ENCODE results near the gene C1orf52. TPM values are rescaled to one million over a fixed set of nuclear protein-coding genes. Genes with fewer than 3 reads are reported as not detected.
"Not testable (repeated sequence)": the region's sequence is repeated elsewhere in the genome, so short reads cannot be mapped to it uniquely, and the experiment has no call there.

C1orf52 gene
- total RNA-seq, 1 donor from 2014 or later, result 17.8 TPM

DNA sequence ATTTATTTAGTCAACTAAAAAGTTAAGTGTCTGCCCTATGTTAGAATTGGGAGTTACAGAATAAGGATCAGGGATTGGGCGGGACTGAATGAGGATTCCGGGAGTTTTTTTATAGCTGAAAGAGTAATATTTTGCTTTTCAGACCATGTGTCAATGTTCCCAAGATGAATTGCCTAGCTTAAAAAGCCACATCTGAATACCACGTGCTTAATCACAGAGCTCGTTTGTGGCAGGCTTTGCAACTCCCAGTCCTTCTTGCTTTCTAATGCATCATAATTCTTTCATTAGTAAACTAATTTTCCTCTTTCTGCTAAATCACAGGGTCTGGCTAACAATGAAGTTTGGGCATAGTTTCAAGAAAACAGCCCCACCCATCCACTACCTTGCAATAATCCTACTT, 21.2 kb upstream of the C1orf52 start:
- ATAC-seq (ENCODE audit: poor library complexity), result no peak
- intact Hi-C loops (cut with DNase I), result no loop called here
- no peak for DNase-seq

DNA sequence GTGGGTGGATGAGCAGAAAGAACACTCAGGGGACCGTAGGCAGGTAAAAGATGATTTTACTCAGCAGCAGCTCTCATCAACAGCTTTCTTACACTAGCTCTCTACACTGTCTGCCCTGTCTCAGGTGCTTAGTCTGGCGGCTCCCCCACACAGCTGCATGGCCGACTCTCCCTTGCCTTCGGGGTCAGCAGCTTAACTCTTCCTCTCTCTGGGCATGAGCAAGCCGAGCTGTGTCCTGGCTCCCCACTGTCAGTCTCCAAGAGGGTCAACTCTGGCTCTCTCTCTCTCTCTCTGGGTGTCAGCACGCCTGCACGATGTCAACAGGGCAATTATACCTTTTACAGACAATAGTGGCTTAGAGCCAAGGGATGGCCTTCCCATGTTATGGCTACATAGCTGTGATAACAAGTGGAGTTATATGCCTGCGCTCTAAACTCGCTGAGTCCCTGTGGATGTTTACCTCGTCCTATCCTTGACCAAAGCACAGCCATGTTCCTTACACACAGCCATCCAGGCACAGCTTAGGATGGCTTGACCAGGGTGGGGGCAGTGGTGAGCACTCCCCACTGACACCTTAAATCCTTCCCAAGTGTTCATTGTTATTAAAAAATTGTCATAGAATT, 20.1 kb upstream of the C1orf52 start:
- ATAC-seq (ENCODE audit: poor library complexity), result no peak
- DNase-seq, result no peak
- intact Hi-C loops (cut with DNase I), result no loop called here

DNA sequence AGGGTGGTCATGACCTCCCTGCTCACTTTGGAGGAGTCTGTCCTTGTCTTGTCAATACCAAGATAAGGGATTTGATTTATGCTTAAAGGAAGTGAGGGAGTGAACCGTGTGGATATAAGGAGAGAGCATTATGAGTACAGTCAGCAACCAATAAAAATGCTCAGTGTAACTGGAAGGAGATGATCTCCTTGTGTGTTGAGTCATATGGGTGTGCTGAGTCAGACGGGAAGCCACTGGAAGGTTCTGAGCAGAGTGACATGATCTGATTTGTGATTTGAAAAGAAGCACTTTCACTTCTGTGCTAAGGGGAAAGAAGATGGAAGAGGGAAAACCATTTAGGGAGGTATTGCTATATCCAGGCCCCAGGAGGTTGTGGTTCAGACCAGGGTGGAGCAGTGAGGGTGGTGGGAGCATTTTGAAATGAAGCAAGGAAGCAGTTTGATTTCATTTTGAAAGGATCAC, 19.4 kb upstream of the C1orf52 start:
- DNase-seq, result no peak
- intact Hi-C loops (cut with DNase I), result no loop called here
- no peak for ATAC-seq (ENCODE audit: poor library complexity)

DNA sequence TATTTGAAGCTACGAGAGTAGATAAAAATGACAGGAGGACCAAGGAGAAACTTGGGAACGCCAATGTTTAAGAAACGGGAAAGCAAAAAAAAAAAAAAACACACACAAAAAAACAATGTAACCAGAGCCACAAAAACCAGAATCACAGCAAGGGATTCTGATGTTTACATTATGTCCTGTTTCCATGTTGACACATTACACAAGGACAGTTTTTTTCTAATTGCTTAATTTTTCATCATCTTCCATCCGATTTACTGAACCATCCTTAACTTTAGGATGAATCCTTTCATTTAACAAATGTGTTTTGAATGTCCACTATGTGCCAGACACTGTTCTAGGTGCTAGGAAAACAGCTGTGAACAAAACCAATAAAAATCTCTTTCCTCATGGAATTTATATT, 18.3 kb upstream of the C1orf52 start:
- intact Hi-C loops (cut with DNase I), result no loop called here
- no peak for ATAC-seq (ENCODE audit: poor library complexity)
- DNase-seq, result no peak

DNA sequence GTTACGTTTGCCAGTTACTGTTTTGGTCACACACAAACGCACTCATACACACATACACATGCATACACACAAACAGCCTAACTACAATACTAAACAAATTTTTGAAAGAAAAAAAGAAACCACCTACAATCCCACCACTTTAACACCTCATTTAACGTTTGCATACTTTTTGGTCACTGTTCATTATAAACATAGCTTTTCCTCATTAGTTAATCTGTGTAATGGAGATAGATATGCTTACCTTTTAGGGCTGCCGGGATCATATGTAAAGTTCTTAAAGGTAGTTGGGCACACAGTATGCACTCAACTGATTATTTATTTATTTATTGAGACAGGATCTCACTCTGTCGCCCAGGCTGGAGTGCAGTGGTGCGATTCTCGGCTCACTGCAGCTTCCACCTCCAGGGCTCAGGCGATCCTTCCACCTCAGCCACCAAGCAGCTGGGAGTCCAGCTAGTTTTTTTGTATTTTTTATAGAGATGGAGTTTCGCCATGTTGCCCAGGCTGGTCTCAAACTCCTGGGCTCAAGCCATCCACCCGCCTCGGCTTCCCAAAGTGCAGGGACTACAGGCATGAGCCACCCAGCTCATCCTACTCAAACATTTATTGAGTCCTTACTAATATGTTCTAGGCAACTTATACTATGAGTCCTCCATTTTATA, 17.6 kb upstream of the C1orf52 start:
- ATAC-seq (ENCODE audit: poor library complexity) (no peak), DNase-seq (no peak)
- intact Hi-C loops (cut with DNase I), result no loop called here

DNA sequence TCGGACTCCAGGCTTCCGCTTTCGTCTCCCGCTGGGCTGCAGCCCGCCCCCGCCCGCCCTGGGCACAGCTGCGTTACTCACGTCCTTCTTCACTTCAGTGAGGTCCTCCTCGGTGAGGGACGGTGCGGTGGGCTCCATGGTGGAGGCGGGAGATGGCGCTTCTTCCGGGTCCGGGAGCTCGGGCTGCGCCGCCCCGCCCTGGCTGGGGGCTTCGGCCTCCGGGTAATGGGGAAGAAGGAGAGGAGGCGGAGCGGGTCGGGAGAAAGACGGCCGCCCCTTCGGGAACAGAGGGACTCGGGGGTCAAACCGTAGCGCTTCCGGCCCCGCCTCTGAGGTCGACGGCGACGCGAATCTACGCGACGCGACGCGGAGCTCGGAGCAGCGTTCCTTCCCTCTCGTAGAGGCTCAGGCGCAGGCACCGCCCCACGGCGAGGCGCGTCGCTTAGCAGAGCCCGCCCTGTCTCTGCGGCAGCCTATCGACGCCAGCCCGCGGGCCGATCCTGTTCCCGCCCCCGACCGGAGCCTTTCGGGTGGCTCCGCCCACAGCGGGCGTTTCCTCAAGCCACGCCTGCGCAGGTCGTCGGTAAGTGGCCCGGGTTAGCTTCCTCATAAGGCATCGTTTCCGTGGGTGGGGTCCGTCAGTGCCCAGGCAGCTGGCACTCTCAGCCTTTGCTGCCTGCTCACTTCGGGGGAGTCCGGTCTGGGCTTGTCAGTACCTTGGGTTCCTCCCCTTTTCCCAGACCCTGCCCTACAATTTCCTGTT, 16.9 kb upstream of the C1orf52 start, which contains the start of gene BCL10:
Gene BCL10, minus strand, starts transcription at position 418 of the 763 bp plus-strand sequence. Its CDS starts 280 bp downstream, at position 138.
- ATAC-seq (ENCODE audit: poor library complexity), result peak; percentile 98
- DNase-seq, result peak; percentile 99
- intact Hi-C loops (cut with DNase I), result no loop called here

DNA sequence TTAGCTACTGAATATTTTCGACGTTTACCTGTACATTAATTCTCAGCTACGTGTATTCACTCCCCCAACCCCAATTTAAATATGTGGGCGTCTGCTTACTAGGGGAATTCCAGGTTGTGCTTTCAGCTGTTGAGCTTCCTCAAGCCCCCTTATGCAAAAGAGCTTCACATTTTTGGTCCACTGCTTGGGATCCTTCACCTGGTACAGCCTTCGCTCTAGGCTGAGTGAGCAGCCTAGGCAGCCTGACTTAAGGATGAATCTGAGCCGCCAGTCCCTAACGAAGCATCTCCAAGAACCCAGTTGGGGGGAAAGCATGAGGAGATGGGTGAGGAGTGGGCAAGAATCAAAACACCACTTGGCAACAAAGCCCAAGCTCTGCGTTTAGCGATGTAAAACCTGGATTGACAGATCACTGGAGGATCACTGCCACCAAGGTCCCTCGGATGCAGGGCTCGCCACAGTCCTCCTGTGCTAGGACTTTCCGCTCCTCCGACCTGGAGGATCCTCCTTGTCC, 16.3 kb upstream of the C1orf52 start:
- ATAC-seq (ENCODE audit: poor library complexity) (no peak), DNase-seq (no peak)
- intact Hi-C loops (cut with DNase I), result no loop called here

DNA sequence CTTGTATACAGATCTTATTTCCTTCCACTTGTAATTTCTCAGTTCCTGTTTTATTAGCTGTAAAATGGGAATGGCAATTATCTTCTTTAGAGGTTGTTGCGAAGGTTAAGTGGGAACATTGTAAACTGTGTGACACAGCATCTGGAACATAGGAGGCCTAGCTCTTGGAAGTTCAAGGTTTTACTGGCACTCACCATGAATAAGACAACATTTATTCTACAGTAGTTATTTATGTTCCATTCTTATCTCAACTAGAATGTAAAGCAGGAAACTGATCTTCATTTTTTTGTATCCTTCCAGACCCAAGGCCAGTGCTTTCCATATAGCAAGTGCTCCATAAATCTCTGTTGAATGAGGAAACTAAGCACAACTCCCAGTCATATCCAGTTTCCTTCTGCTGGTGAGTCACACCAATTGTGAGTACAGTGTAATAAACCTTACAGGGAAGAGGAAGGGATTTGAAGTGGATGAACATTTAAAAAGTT, 15.5 kb upstream of the C1orf52 start:
- ATAC-seq (ENCODE audit: poor library complexity) (no peak), DNase-seq (no peak)
- intact Hi-C loops (cut with DNase I), result no loop called here

DNA sequence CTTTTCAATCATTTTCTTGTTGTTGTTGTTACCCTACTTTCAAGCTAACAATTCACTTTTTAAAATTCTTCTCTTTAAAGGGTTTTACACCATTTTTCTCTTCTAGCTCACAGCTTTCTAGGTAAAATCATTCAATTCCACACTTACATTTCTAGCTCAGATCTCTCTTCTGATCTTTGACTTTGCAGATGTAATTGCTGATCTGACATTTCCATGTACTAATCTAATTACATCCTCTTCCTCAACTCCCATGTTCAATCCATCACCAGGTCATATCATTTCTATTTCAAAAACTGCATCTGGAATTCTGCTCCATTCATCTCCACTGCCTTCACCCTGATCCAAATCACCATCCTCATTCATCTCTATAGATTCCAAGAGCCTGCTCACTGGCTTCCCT, 13.9 kb upstream of the C1orf52 start:
- DNase-seq, result no peak
- intact Hi-C loops (cut with DNase I), result no loop called here
- no peak for ATAC-seq (ENCODE audit: poor library complexity)

DNA sequence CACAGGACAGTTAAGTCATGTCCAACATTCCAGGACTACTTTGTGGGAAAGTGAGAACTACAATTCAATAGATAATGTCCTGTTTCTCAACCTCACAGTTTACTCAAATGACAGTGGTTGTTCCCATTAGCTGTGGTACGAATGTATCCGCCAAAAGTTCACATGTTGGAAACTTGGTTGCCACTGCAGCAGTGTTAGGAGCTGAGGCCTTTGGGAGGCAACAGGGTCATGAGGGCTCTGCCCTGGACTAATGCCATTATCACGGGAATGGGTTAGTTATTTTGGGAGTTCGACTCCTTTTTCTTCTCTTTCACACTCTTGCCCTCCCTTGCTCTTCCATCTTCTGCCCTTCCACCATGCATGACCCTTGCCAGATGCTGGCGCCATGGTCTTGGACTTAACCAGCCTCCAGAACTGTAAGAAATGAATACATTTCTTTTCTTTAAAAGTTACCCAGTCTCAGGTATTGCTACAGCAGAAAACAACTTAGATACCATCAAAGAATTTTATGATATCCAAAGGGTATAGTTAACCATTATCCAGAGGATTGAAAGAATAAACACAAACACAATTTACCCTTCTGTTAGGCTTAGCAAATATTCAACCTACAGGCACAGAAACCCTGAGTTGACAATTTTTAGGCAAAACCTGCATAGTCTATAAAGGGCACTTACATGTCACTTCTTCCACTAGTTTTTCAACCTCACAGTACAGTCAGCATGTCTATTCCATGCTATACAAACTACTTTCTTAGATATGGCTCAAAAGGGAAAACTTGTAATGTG, 9.5 kb upstream of the C1orf52 start:
- DNase-seq (no peak), ATAC-seq (ENCODE audit: poor library complexity) (peak; percentile 13)
- intact Hi-C loops (cut with DNase I), result no loop called here

DNA sequence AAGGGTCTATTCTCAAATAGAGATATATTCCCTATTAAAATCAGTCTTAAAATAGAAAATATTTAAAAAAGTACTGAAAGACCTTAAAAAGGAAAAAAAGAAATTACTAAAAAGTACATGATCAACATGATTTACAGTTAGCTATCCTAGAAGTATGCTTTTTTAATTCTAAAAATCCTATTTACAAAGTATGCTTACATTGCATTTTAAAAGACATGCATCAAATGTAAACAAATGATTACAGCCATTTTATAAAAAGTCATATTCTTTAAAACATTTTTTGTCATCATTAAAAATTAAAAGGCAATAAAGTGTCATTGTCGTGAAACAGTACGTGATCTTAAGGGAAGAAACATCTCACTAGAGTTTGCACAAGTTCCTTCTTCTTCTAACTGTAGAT, 7.9 kb upstream of the C1orf52 start:
- ATAC-seq (ENCODE audit: poor library complexity), result no peak
- no peak for DNase-seq
- intact Hi-C loops (cut with DNase I), result no loop called here

DNA sequence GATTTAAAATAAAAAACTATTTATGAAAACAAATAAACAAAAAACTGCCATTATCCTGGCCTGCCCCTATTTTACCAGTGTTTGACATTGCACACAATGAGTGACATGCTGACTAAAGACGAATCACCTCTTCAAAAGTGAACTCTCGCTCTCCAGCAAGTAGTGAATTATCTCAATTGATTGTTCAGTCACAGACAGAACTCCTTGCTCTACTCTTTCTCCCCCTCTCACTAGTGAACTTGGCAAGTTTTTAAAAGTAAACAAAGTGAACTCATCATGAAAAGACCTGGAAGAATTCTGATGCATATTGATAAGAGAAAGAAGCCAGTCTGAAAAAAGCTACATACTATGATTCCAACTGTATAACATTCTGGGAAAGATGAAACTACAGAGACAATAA, 4.7 kb upstream of the C1orf52 start:
- no peak for DNase-seq
- ATAC-seq (ENCODE audit: poor library complexity), result no peak
- intact Hi-C loops (cut with DNase I), result no loop called here

DNA sequence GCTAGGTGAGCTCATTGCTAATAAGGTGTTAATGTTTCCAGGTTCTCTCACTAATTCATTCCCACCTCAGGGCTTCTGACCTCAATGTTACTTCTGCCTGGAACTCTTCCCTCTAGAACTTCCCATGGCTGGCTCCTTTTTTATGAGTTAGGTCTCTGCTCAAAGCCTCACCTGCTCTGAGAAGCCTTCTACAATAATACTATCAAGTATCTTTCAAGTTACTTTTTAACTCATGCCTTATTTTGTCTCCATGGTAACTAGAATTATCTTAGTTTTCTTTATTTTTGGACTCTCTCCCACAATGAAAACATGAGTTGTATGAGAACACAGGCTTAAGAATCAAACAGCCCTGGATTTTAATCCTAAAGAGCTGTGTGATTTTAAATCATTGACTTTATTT, 3.5 kb upstream of the C1orf52 start:
- no peak for ATAC-seq (ENCODE audit: poor library complexity)

DNA sequence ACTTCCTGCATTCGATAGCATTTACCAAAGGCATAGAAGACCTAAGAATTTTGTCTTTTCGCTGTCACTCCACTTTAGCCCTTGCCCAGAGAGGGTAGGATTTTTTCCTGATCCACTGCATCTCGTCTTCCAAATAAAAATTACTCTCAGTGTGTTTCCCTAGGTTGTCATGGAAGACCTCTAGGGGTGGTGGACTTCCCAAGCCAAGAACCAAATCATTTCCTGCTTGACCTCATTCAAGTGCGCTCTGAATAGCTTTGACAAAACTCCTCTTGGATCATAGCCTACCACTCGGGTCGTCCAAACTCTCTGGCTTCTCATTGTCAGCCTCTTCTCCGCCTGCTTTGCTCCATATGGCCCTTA, 431 bp upstream of the C1orf52 start:
- intact Hi-C loops (cut with DNase I), result loop anchor here (5.0 kb wide), 1 partner anchor 318 kb away; no protein-coding TSS in a partner anchor
- ATAC-seq (ENCODE audit: poor library complexity) (peak; percentile 71), DNase-seq (no peak)

More for the DNA sequence above, 3.5 kb upstream of the C1orf52 start:
- DNase-seq, result no peak
- intact Hi-C loops (cut with DNase I), result no loop called here

DNA sequence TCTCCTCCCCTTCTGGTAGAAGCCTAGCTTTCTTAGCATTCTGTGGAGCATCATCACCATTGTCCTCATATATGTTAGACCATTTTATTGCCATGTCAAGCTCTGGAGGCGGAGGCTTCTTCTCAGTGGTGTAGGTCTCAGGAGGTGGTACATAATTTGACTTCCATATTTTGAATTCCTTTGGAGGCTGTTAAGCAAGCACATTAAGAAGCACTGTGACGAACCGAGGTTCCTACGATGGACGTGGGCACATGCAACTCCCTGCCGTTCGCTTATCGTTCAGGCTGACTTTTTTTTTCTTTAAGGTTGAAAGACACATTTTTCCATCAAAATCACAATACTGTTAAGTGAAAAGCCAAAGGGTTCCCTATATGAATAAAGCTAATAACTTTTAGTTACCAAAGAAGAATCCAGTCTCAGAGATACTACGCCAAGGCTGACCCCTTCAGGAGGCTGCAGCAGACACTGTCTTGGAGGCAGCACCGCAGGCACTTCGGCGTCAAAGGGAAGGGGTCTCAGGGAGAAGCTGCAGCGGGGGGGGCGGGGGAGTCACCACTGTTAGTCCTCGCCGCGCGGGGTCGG, 835 bp downstream of the C1orf52 start:
- DNase-seq (no peak), ATAC-seq (ENCODE audit: poor library complexity) (peak; percentile 16)
- intact Hi-C loops (cut with DNase I), result loop anchor here (5.0 kb wide), 1 partner anchor 316 kb away; no protein-coding TSS in a partner anchor

DNA sequence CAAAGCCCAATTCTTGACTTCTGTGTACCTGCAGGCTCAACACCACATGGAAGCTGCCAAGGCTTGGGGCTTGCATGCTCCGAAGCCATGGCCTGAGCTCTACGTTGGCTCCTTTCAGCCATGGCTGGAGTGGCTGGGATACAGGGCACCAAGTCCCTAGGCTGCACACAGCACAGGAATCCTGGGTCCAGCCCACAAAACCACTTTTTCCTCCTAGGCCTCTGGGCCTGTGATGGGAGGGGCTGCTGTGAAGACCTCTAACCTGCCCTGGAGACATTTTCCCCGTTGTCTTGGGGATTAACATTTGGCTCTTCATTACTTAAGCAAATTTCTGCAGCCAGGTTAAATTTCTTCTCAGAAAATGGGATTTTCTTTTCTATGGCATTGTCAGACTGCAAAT, 10.4 kb downstream of the C1orf52 start:
- DNase-seq; ATAC-seq (ENCODE audit: poor library complexity); intact Hi-C loops (cut with DNase I): not testable (repeated sequence)

DNA sequence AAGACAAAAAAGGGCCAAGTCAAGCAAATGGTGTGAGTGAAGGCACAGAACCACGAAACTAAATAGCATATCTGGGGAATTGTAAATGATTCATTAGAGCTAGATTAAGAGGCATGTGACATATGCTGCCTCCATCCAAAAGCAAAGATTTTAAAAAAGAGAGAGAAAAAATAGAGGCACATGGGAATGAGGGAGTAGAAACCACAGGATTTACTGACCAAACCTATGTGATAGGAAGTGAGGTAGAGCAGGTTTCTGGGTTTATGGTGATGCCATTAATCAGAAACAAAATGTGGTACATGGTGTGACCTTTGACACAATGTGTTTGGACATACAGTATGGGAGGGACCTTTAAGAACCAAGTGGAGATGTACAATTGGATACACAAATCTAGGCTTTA, 13.6 kb downstream of the C1orf52 start:
- DNase-seq (no peak), ATAC-seq (ENCODE audit: poor library complexity) (no peak)
- intact Hi-C loops (cut with DNase I), result no loop called here

DNA sequence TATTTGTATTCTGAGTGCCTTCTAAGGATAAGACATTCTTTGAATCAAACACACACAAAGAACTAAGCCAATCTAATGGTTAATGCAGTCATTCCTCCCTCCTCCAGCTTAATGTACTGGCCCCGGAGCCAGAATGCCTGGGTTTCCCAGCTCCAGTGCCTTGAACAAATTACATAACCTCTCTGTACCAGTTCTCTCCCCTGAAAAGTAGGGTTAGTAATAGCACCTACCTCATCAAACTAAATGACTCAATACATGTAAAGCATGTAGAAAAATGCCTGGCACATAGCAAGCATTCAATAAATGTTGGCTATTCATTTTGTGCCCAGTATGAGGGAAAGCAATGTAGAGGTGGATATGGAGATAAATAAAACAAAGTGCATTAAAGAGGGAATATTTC, 14.0 kb downstream of the C1orf52 start:
- intact Hi-C loops (cut with DNase I), result no loop called here
- ATAC-seq (ENCODE audit: poor library complexity), result no peak

More for the DNA sequence above, 14.0 kb downstream of the C1orf52 start:
- DNase-seq, result no peak
